Progenitor cell of endocrine pancreas (in vitro differentiated cells): ENCODE data around the gene IFNAR1. TPM values are rescaled to one million over a fixed set of nuclear protein-coding genes. Genes with fewer than 3 reads are reported as not detected.

Experiments used
- DNase-seq: peaks from one replicate; pipeline ENCODE4 v3.0.0; 2021; ENCODE audit warnings: low spot score; ENCODE audit not compliant: unreplicated experiment
- H3K27ac Mint-ChIP-seq: 2 replicates; pipeline ENCODE4 v1.8.0; 2021; ENCODE audit warnings: mild to moderate bottlenecking, moderate library complexity, mixed read lengths
- H3K27me3 Mint-ChIP-seq: 2 replicates; pipeline ENCODE4 v1.8.0; 2021; ENCODE audit warnings: mixed read lengths
- H3K36me3 Mint-ChIP-seq: 2 replicates; pipeline ENCODE4 v1.8.0; 2022; ENCODE audit warnings: mixed read lengths; ENCODE audit not compliant: insufficient read depth
- H3K4me1 Mint-ChIP-seq: 2 replicates; pipeline ENCODE4 v1.8.0; 2021; ENCODE audit warnings: low read depth, mixed read lengths
- H3K4me3 Mint-ChIP-seq: 2 replicates; pipeline ENCODE4 v1.8.0; 2021; ENCODE audit warnings: low read depth, mild to moderate bottlenecking, moderate library complexity, mixed read lengths
- H3K9me3 Mint-ChIP-seq: 2 replicates; pipeline ENCODE4 v1.8.0; 2021; ENCODE audit warnings: low read depth, mixed read lengths
- total RNA-seq: library from RNA; stranded (reverse); gene quantifications from 2 replicates; pipeline ENCODE4 v1.2.1, GENCODE V29; 2021
- TF ChIP-seq, protein P1 (sequence below): fragments of 200-600 bp; sonication (generic); IDR thresholded peaks from one replicate; pipeline ENCODE4 v1.5.0; 2021; ENCODE audit warnings: antibody characterized with exemption, mild to moderate bottlenecking; ENCODE audit not compliant: unreplicated experiment

Gene IFNAR1
- total RNA-seq, 1 donor from 2014 or later, result 19.6 TPM

DNA sequence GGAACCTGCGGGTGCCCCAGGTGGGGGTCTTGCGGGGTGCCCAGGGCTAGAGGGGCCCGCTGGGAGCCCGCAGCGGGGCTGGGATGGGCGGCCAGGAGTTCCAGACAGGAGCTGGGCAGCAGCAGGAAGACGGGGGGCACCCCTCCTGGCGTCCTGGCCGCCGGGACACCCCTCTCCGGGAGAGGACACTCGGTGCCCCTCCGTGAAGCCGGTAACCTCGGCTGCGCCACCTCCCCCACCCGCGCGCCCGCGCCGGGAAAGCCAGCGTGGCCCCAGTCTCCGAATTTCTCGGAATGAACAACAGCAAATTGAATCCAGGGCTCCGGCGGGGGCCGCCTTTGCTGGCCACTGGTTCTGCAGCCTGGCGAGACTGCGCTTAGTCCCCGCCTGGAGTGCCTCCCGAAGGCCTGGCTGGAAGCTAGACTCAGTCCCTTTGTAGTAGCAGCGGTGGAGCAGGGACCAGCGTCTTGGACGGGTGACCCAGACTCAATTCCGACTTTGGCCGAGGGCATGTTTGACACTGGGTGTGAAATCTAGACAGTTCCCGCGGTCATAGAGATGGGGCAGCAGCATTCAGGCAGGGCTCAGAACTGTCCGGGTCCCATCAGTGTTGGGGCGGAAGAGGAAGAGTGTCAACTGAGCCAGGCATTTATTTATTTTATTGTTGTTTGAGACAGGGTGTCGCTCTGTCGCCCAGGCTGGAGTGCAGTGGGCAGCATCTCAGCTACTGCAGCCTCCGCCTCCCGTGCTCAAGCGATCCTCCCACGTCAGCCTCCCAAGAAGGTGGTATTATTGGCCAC is 79.2 kb downstream of the IFNAR1 start:
- no peaks in the 10 kb centered on the region for H3K27me3 Mint-ChIP-seq
- TF ChIP-seq, protein P1, sequence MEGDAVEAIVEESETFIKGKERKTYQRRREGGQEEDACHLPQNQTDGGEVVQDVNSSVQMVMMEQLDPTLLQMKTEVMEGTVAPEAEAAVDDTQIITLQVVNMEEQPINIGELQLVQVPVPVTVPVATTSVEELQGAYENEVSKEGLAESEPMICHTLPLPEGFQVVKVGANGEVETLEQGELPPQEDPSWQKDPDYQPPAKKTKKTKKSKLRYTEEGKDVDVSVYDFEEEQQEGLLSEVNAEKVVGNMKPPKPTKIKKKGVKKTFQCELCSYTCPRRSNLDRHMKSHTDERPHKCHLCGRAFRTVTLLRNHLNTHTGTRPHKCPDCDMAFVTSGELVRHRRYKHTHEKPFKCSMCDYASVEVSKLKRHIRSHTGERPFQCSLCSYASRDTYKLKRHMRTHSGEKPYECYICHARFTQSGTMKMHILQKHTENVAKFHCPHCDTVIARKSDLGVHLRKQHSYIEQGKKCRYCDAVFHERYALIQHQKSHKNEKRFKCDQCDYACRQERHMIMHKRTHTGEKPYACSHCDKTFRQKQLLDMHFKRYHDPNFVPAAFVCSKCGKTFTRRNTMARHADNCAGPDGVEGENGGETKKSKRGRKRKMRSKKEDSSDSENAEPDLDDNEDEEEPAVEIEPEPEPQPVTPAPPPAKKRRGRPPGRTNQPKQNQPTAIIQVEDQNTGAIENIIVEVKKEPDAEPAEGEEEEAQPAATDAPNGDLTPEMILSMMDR, result no peak
- peaks cover 4% of the 10 kb centered on the region for H3K36me3 Mint-ChIP-seq
- H3K27ac Mint-ChIP-seq, result peak overlapping the region; percentile 96
- no peaks in the 10 kb centered on the region for H3K9me3 Mint-ChIP-seq
- peak; percentile 38 for DNase-seq
- H3K4me1 Mint-ChIP-seq, result peaks cover 26% of the 10 kb centered on the region
- H3K4me3 Mint-ChIP-seq, result peak overlapping the region; percentile 86

DNA sequence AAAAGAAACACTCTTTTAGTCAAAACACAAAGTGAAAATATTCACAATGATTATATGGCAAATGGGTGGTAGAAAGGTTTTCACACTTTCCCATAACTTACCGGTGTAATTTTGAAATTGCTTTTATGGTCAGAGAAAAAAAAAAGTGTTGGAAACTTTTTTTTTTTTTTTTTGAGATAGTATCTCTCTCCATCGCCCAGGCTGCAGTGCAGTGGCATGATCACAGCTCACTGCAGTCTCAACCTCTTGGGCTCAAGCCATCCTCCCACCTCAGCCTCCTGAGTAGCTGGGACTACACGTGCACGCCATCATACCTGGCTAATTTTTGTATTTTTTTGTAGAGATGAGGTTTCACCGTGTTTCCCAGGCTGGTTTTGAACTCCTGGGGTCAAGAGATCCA is 81.7 kb downstream of the IFNAR1 start:
- H3K9me3 Mint-ChIP-seq, result no peaks in the 10 kb centered on the region
- no peak overlapping the region for H3K4me3 Mint-ChIP-seq
- DNase-seq, result no peak
- H3K27ac Mint-ChIP-seq, result no peak overlapping the region
- H3K36me3 Mint-ChIP-seq, result peaks cover 6% of the 10 kb centered on the region
- H3K4me1 Mint-ChIP-seq, result peaks cover 33% of the 10 kb centered on the region
- TF ChIP-seq, protein P1, result no peak
- no peaks in the 10 kb centered on the region for H3K27me3 Mint-ChIP-seq

Other genes with a start within 250 kb of the IFNAR1 start
- gene IFNAR2, start 95.0 kb upstream of the IFNAR1 start, total RNA-seq, result 17.4 and 19.2 TPM in 2 replicates
- gene IL10RB, start 58.6 kb upstream of the IFNAR1 start, total RNA-seq, result 7.7 and 8.7 TPM in 2 replicates
- gene IFNGR2, start 78.4 kb downstream of the IFNAR1 start, total RNA-seq, result 63.0 and 65.3 TPM in 2 replicates
- 39.4 and 39.9 TPM in 2 replicates for gene TMEM50B, start 155.0 kb downstream of the IFNAR1 start, total RNA-seq
- gene DNAJC28, start 166.7 kb downstream of the IFNAR1 start, total RNA-seq, result 4.9 and 5.5 TPM in 2 replicates
- gene GART, start 217.1 kb downstream of the IFNAR1 start, total RNA-seq, result 100 and 105 TPM in 2 replicates
- 395 and 416 TPM in 2 replicates for gene SON, start 218.1 kb downstream of the IFNAR1 start, total RNA-seq